NCI-H2171 (cell line): ENCODE results near the gene SUCO.

Experiments
- DNase-seq: peaks from one replicate; lab custom pipeline; 2025; lab: John Stamatoyannopoulos, UW

The SUCO gene

GRCh38 chr1:172517081-172517480, 15.9 kb upstream of the SUCO start:
- DNase-seq, result no peak

GRCh38 chr1:172517545-172517944, 15.4 kb upstream of the SUCO start:
- no peak for DNase-seq

DNA sequence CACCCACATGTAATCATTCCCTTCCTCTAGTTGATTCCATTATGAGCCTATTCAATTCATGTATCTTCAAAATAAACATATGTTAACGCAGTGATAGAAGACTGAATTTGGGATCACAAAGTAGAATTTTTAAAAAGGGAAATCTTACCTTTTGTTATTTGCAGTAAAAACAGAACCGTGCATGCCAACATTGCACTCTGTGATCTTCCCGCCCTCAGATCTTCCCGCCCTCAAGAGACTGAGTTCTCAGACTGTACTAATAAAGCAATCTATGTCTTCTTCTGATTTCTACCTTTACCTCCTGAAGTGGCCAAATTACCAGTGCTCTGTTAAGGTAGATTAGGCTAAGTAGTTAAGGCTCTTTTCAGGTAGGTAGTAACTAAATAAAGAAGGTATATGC, 3.6 kb upstream of the SUCO start:
- DNase-seq, result no peak

GRCh38 chr1:172530000-172530399, 3.0 kb upstream of the SUCO start:
- no peak for DNase-seq

DNA sequence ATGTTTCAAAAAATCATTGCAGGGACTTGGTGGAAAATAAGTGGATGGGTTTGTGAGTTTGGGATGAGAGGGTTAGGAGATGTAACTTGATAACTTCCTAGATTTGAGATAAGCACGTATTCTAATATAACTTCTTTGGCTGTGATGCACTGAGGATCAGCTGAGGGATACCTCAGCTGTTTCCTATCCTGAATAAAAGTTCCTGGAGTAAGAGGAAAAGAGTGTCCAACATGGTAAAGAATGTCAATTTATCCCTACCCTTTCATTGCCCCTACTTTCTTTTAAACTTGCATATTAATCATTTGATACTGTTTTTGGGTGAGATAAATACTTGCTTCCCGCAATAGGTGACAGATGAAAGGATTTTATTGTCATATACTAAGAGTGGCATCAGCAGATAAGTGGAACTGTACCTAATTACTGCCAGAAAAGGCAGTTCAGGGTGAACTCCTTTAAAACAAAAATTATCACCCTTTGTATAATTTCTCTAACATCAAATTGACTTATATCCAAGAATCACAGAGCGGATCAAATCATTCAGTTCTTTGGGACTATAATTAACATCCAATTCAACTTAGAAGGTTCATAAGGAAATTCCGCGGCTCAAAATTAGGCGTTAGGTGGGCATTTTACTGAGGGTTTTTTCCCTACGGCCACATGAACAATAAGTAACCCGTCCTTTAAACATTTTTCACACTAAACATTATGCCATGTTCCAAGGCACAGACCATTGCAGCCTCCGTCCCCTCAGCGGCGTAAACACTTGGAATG, 1.4 kb upstream of the SUCO start:
- DNase-seq, result no peak

DNA sequence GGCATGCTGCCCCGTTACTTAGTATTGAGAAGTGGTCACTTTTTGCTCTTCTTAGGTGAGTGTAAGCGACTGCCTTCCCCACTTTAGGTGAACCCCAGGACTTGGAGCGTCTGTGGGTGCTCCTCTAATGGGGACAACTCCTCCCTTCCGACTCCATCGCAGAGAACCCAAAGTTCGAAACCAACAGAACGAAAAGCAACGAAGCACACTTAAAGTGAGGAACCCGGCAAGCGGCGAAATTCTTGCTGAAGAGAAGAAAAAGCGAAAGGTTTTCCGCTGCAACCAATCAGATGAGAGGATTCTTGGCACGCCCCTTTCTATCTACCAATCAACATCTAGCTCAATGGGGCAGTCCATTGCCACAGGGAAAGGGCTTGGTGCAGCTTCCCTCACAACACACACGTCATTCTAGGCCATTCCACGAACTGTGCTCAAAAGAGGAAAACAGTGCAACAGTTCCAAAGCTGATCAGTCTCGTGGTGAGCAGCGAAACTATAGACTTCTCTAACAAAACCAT, 709 bp upstream of the SUCO start:
- peak; percentile 92 for DNase-seq

DNA sequence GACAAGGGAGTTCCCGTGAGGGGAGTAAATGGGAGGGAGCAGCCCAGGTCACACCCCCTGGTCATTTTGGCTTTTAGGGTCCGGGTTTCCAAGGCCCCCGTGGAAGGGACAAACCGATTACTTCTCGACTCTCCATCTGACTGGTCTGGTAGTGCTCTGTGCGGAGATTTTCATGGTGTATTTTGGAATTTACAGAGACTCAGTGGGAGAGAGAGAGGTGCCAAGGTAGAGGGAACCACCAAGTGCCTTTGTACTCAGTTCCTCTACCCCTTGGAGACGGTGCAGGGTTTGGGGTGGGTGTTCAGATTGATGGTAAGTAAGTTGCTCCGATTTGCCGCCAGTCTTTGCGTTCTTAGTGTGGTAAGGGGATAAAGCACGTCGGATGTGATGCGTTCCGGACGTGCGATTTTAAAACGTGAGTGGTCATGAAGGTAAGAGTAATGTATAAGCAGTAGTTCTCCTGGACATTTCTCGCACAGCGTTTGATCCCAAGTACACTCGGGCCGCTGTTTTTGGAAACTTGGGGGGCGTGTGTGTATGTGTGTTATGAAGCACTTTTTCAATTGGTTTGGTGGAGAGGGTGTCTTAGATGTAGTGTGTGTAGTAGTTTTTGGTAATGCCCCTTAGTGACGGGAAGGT, 682 bp downstream of the SUCO start:
- DNase-seq, result no peak

- DNase-seq, result no peak
These were observed 3.3 kb downstream of the SUCO start for GRCh38 chr1:172536256-172536655.

- DNase-seq, result no peak
These were observed 4.4 kb downstream of the SUCO start for GRCh38 chr1:172537366-172537765.

DNA sequence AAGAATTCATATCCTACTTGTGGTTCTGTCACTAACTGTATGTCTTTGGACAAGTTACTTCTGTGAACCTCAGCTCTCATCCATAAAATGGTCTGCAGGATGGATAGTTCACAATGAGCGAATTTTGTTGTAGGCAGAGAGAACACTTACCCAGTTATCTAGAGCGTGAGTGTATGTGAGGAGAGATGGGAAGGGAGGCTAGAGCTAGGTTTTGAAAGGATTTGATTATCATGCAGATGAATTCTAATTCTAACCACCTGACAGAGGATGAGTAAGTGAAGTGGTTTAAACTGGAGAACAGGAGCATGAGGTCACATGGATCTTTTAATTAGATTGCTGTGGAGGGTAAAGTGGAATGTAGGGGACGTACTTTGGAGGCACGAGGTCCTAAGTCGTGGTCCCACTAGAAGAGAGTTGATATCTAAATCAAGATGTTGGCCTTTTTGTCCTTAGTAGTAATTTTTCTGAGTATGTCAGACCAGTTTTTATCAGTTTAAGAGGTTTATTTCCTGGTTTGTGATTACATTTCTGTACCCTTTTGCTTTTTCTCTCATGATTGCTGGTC, 5.0 kb downstream of the SUCO start:
- no peak for DNase-seq

DNA sequence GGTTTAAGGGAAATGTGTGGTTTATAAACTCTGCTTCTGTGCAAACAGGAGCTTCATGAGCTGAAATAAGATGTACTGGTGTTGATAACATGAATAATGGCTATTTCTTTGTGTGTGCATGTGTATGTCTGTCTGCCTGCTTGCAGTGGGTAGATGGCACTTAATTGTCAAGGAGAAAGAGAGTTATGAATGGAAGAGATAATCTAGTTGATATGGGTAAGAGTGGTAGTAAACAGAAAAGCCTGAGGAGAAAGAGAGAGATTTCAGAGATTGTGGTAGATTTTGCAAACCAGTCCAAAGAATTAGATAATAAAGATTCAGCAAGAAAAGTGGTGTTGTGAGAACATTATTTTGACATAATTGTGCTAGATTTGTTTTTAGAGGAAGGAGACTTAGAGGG, 7.7 kb downstream of the SUCO start:
- no peak for DNase-seq

DNA sequence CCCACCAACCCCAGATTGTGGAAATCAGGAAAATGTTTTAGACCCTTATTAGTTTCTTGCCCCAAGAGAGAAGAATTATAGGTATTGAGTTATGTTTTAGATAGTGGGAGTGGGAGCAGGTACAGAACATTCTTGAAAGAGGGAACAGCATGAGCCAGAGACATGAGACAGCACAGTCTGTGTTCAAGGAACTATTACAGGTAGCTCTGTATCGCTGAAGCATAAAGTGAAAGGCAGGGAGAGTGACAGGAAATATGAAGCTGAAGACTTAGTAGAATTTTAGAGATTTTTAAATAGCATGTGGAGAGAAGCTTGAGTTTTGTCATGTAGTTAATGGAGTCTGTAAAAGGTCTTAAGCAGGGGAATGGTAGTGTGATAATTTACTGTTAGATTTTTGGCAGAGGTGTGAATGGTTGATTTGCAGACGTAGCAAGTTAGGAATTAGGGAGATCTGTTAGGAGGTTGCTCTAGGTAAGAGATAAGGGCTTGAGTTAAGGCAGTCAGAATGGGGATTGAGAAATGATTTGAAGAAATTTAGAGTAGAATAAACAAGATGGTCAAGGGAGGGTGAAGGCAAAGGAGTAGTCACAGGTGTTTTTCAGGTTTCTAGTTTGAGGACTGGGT, 11.6 kb downstream of the SUCO start:
- DNase-seq, result no peak

GRCh38 chr1:172545396-172546004, 12.6 kb downstream of the SUCO start:
- no peak for DNase-seq

- no peak for DNase-seq
These were observed 14.1 kb downstream of the SUCO start for GRCh38 chr1:172547071-172547470.

DNA sequence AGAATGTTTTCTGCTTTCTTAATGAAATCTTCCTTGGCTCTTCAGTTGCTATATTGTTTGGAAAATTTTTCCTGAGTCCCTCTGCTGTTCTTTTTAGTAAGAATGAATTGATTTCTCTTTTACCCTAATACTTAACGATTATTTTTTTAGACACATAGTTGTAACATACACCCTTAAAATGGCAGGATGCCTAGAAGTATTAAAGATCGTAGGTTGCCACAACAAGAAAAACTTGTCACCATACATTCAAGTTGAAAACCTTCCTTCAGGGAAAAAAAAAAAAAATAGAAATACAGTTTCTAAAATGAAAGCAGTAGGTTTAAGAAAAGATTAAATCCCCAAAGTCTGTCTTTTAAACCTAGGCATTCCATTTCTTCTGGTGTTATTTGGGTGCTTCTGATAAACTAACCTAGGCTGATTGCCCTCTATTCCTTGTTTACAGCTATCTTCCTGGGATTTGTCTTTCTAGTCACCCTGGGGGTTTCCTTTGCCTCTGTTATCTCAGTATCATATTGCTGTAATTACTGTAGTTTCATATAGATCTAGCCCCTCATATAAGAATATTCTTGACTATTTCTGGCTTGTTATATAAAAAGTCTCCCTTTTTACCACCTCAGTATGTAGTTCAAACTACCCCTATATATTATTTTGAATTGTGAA, 16.8 kb downstream of the SUCO start:
- no peak for DNase-seq

DNA sequence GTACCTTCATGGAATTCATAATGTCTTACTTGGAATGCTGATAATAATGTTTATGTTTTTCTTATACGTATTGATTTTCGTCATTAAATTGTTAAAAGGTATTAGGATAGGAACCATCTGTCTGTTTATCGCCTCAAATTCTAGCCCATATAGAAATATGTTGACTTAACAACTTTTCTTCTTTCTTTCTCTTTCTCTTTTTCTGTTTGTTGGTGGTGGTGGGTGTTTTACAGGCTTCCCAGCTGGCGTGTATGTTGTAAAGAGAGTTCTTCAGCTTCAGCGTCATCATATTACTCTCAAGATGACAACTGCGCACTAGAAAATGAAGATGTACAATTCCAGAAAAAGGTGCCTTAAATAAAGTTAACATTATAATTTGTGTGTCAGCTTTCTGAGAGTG, 18.3 kb downstream of the SUCO start:
- DNase-seq, result no peak

GRCh38 chr1:172554915-172555314, 22.0 kb downstream of the SUCO start:
- no peak for DNase-seq

- no peak for DNase-seq
These were observed 23.5 kb downstream of the SUCO start for GRCh38 chr1:172556461-172556860.

- DNase-seq, result no peak
These were observed 24.3 kb downstream of the SUCO start for GRCh38 chr1:172557270-172557669.

DNA sequence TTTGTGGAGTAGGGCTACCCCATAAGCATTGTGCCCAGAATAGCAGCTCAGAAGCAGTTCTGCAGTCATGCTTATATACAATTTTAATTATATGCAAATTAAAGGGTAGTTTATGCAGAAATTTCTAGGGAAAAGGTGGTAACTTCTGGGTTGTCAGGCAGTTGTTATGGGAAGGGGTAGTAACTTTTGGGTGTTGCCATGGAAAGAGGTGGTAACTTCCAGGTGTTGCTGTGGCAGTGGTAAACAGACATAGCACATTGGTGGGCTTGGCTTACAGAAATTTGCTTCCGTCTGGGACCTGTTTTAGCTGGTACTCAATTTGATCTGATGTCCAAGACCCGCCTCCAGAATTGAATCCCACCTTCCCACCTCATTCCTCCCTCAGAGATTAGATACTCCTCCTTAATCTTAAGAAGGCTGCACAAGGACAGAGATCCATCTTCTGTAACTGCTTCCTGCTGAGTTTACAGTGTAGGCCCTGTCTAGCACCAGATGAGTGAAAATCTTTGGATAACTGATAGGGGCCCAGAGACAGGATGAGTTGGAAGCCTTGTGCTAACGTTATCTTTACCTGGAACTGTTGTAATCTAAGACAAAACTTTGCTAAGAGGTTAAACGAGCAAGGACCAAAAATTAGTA, 26.7 kb downstream of the SUCO start:
- DNase-seq, result no peak

DNA sequence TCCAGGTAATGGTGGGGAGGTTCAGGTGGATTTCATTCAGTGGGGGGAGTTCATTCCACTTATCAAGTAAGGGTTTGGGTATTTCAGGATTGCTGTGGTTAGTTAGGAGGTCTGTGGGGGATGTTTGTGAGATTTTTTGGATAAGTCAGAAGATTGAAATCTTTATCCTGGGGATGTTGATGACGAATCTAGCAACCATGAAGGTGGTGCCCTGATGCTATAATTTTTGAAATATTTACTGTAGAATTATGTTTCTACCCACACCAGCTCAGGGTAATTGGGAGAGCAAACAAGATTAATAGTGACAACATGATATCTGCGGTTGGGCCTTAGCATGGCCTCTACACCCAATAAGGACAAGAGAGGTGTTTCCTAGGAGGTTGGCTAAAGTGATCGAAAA, 28.3 kb downstream of the SUCO start:
- DNase-seq, result no peak
